ENCODE results near the gene ENTHD1.
"Not testable (repeated sequence)": the region's sequence is repeated elsewhere in the genome, so short reads cannot be mapped to it uniquely, and the experiment has no call there.

Gene ENTHD1

DNA sequence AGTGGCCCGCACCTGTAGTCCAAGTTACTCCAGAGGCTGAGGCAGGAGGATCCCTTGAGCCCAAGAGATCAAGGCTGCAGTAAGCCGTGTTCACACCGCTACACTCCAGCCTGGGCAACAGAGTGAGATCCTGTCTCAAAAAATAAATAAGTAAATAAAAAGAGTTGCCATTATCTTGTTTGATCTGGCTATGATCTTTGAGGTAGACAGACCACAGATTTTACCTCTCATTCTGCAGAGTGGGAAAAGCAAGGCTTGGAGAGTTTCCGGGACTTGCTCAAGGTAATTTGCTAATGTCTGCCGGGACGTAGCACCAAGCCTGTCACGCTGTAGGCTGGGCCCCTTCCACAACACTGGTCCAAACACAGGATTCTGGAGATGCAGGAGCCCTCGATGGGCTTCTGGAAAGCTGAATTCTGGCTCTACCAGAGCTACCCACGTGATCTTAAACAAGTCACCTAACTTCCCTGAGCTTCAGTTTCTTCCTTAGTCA is 14.1 kb upstream of the ENTHD1 start:
- Histone ChIP-seq H3K4me1 (ENCODE audit: control insufficient read depth, low read depth, low read length) (peaks cover 9% of the 10 kb centered on the region), H3K27ac (ENCODE audit: low read length) (no peak overlapping the region), H3K9me3 (ENCODE audit: control insufficient read depth, low read depth, low read length) (no peaks in the 10 kb centered on the region), H3K27me3 (ENCODE audit: control insufficient read depth, insufficient read depth, low read length) (no peaks in the 10 kb centered on the region), H3K36me3 (ENCODE audit: control insufficient read depth, low read depth, low read length) (no peaks in the 10 kb centered on the region), H3K9ac (ENCODE audit: low read length) (no peak overlapping the region), H3K4me3 (ENCODE audit: low read length) (no peak overlapping the region)

GRCh38 chr22:39907047-39907446 is 13.5 kb upstream of the ENTHD1 start:
- Histone ChIP-seq H3K9ac (ENCODE audit: low read length) (no peak overlapping the region), H3K4me1 (ENCODE audit: control insufficient read depth, low read depth, low read length) (peaks cover 9% of the 10 kb centered on the region), H3K27ac (ENCODE audit: low read length) (no peak overlapping the region), H3K36me3 (ENCODE audit: control insufficient read depth, low read depth, low read length) (no peaks in the 10 kb centered on the region), H3K4me3 (ENCODE audit: low read length) (no peak overlapping the region), H3K27me3 (ENCODE audit: control insufficient read depth, insufficient read depth, low read length) (no peaks in the 10 kb centered on the region), H3K9me3 (ENCODE audit: control insufficient read depth, low read depth, low read length) (no peaks in the 10 kb centered on the region)

GRCh38 chr22:39906207-39906606 is 12.6 kb upstream of the ENTHD1 start:
- Histone ChIP-seq H3K27ac (ENCODE audit: low read length) (no peak overlapping the region), H3K4me1 (ENCODE audit: control insufficient read depth, low read depth, low read length) (peaks cover 9% of the 10 kb centered on the region)

GRCh38 chr22:39905687-39906086 is 12.1 kb upstream of the ENTHD1 start:
- no peak overlapping the region for H3K4me3 ChIP-seq (ENCODE audit: low read length)
- no peak overlapping the region for H3K27ac ChIP-seq (ENCODE audit: low read length)
- H3K36me3 ChIP-seq (ENCODE audit: control insufficient read depth, low read depth, low read length): no peaks in the 10 kb centered on the region
- no peaks in the 10 kb centered on the region for H3K27me3 ChIP-seq (ENCODE audit: control insufficient read depth, insufficient read depth, low read length)
- no peaks in the 10 kb centered on the region for H3K9me3 ChIP-seq (ENCODE audit: control insufficient read depth, low read depth, low read length)
- peaks cover 9% of the 10 kb centered on the region for H3K4me1 ChIP-seq (ENCODE audit: control insufficient read depth, low read depth, low read length)
- H3K9ac ChIP-seq (ENCODE audit: low read length): no peak overlapping the region

More at GRCh38 chr22:39906207-39906606, 12.6 kb upstream of the ENTHD1 start:
- Histone ChIP-seq H3K4me3 (ENCODE audit: low read length) (no peak overlapping the region), H3K9ac (ENCODE audit: low read length) (no peak overlapping the region), H3K36me3 (ENCODE audit: control insufficient read depth, low read depth, low read length) (no peaks in the 10 kb centered on the region), H3K9me3 (ENCODE audit: control insufficient read depth, low read depth, low read length) (no peaks in the 10 kb centered on the region), H3K27me3 (ENCODE audit: control insufficient read depth, insufficient read depth, low read length) (no peaks in the 10 kb centered on the region)

- Histone ChIP-seq H3K9me3 (ENCODE audit: control insufficient read depth, low read depth, low read length) (no peaks in the 10 kb centered on the region), H3K36me3 (ENCODE audit: control insufficient read depth, low read depth, low read length) (no peaks in the 10 kb centered on the region), H3K27ac (ENCODE audit: low read length) (no peak overlapping the region), H3K4me3 (ENCODE audit: low read length) (no peak overlapping the region), H3K4me1 (ENCODE audit: control insufficient read depth, low read depth, low read length) (peaks cover 9% of the 10 kb centered on the region), H3K9ac (ENCODE audit: low read length) (no peak overlapping the region), H3K27me3 (ENCODE audit: control insufficient read depth, insufficient read depth, low read length) (no peaks in the 10 kb centered on the region)
Observed at GRCh38 chr22:39904862-39905261, 11.3 kb upstream of the ENTHD1 start.

DNA sequence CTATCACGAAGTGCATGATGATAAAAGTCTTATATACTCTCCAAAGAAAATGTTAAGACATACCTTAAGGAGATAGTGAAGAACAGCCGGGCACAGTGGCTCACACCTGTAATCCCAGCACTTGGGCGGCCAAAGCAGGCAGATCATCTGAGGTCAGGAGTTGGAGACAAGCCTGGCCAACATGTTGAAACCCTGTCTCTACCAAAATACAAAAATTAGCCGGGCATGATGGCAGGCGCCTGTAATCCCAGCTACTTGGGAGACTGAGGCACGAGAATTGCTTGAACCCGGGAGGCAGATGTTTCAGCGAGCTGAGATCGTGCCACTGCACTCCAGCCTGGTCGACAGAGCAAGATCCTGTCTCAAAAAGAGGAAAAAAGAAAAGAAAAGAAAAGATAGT is 10.5 kb upstream of the ENTHD1 start:
- not testable (repeated sequence) for H3K4me1 ChIP-seq (ENCODE audit: control insufficient read depth, low read depth, low read length); H3K27ac ChIP-seq (ENCODE audit: low read length); H3K36me3 ChIP-seq (ENCODE audit: control insufficient read depth, low read depth, low read length); H3K9ac ChIP-seq (ENCODE audit: low read length); H3K9me3 ChIP-seq (ENCODE audit: control insufficient read depth, low read depth, low read length); H3K27me3 ChIP-seq (ENCODE audit: control insufficient read depth, insufficient read depth, low read length); H3K4me3 ChIP-seq (ENCODE audit: low read length)

DNA sequence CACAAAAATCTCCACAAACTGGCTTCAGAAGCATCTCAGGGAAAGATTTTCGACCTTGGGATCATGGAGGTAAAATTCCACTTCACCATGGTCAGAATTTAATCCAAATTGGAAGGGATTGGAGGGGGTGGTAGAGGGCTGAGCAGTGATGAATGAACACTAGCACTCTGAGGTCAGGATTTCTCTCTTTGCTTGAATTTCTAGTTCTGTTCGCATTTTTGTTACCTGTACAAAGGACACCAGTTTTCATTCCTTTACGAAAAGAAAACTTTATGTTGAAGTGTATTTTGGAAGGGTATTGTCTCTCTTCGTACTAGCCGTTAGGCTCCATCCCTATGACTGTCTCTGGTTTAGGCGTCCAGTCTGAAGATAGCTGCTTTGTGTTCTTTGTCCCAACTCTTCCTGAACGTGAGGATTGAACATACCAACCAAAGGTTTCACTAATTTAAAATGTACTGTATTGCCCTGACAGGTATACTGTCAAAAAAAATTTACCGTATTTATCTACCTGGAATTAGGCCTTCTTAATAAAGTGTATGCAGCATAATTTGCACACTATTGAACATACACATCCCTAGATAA is 8.1 kb upstream of the ENTHD1 start:
- no peak overlapping the region for H3K4me3 ChIP-seq (ENCODE audit: low read length)
- no peak overlapping the region for H3K27ac ChIP-seq (ENCODE audit: low read length)
- no peaks in the 10 kb centered on the region for H3K9me3 ChIP-seq (ENCODE audit: control insufficient read depth, low read depth, low read length)
- no peak overlapping the region for H3K9ac ChIP-seq (ENCODE audit: low read length)
- H3K4me1 ChIP-seq (ENCODE audit: control insufficient read depth, low read depth, low read length): peaks cover 7% of the 10 kb centered on the region
- H3K27me3 ChIP-seq (ENCODE audit: control insufficient read depth, insufficient read depth, low read length): no peaks in the 10 kb centered on the region
- H3K36me3 ChIP-seq (ENCODE audit: control insufficient read depth, low read depth, low read length): no peaks in the 10 kb centered on the region

DNA sequence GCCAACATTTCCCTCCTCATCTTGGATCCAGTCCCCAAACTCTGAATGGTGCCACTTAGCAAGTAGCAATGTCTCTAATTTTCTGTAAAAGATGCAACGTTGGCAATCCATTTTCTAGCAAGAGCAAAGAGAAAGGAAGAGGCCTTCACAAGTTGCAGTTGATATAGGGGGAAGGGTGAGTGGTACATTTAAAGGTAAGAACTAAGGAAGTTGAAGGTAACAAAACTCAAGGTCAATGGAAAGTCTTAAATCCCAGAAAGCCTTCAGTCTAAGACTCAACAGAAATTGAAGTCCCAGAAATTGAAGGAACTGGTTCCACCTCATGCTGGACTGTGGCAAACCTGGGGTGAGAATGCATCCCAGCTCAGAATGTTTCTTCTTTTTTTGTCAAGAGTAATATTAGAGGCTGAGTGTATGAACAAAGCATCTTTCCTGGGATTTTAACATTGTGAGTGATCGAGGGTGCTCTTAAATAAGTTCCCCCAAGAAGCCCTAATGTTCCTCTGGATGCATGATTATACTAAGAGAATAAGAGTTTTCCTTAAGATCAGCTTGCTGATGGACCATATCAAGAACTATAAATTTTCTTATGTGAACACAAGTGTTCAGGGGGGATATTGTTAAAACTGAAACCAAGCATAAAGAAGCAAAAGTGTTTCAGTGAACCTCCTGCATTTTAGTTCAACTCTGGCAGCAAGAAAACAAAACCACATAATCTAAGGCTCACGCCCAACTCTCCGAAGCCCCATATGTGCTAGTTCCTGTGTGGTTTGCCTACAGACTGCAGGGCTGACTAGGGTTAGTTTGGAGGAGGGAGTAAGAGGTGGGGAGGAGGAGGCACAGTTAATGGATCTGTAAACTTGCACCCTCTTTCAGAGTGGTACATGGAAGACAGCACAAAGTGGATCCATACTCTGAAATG is 7.0 kb upstream of the ENTHD1 start, which contains the start of gene GRAP2:
Gene GRAP2, plus strand, starts transcription at position 779 of the 922 bp plus-strand sequence. CDS start 46,023 bp downstream, outside the sequence.
- no peak within 1 kb of the TSS for H3K27ac ChIP-seq (ENCODE audit: low read length)
- H3K36me3 ChIP-seq (ENCODE audit: control insufficient read depth, low read depth, low read length): no peaks in the 10 kb centered on the region
- no peak within 1 kb of the TSS for H3K9ac ChIP-seq (ENCODE audit: low read length)
- H3K27me3 ChIP-seq (ENCODE audit: control insufficient read depth, insufficient read depth, low read length): no peaks in the 10 kb centered on the region
- no peaks in the 10 kb centered on the region for H3K4me1 ChIP-seq (ENCODE audit: control insufficient read depth, low read depth, low read length)
- H3K4me3 ChIP-seq (ENCODE audit: low read length): no peak within 1 kb of the TSS
- H3K9me3 ChIP-seq (ENCODE audit: control insufficient read depth, low read depth, low read length): no peaks in the 10 kb centered on the region

GRCh38 chr22:39898997-39899396 is 5.4 kb upstream of the ENTHD1 start:
- Histone ChIP-seq H3K36me3 (ENCODE audit: control insufficient read depth, low read depth, low read length) (no peaks in the 10 kb centered on the region), H3K4me3 (ENCODE audit: low read length) (no peak overlapping the region), H3K4me1 (ENCODE audit: control insufficient read depth, low read depth, low read length) (no peaks in the 10 kb centered on the region), H3K9ac (ENCODE audit: low read length) (no peak overlapping the region), H3K9me3 (ENCODE audit: control insufficient read depth, low read depth, low read length) (no peaks in the 10 kb centered on the region), H3K27me3 (ENCODE audit: control insufficient read depth, insufficient read depth, low read length) (no peaks in the 10 kb centered on the region), H3K27ac (ENCODE audit: low read length) (no peak overlapping the region)

GRCh38 chr22:39897841-39898240 is 4.3 kb upstream of the ENTHD1 start:
- Histone ChIP-seq H3K36me3 (ENCODE audit: control insufficient read depth, low read depth, low read length) (no peaks in the 10 kb centered on the region), H3K9ac (ENCODE audit: low read length) (no peak overlapping the region), H3K27ac (ENCODE audit: low read length) (no peak overlapping the region), H3K4me1 (ENCODE audit: control insufficient read depth, low read depth, low read length) (no peaks in the 10 kb centered on the region), H3K4me3 (ENCODE audit: low read length) (no peak overlapping the region), H3K9me3 (ENCODE audit: control insufficient read depth, low read depth, low read length) (no peaks in the 10 kb centered on the region), H3K27me3 (ENCODE audit: control insufficient read depth, insufficient read depth, low read length) (no peaks in the 10 kb centered on the region)

GRCh38 chr22:39896313-39896996 is 2.9 kb upstream of the ENTHD1 start:
- Histone ChIP-seq H3K36me3 (ENCODE audit: control insufficient read depth, low read depth, low read length) (no peaks in the 10 kb centered on the region), H3K27me3 (ENCODE audit: control insufficient read depth, insufficient read depth, low read length) (no peaks in the 10 kb centered on the region), H3K9ac (ENCODE audit: low read length) (no peak overlapping the region), H3K4me1 (ENCODE audit: control insufficient read depth, low read depth, low read length) (no peaks in the 10 kb centered on the region), H3K4me3 (ENCODE audit: low read length) (no peak overlapping the region), H3K27ac (ENCODE audit: low read length) (no peak overlapping the region), H3K9me3 (ENCODE audit: control insufficient read depth, low read depth, low read length) (no peaks in the 10 kb centered on the region)

All from iPS-18a (cell line).